GM12864 (cell line): ENCODE data around the gene ZNF469.

Source experiments
- DNase-seq: peaks from one replicate; pipeline ENCODE4 v3.0.0-alpha.2; 2011; ENCODE audit warnings: low read depth
- H3K4me3 ChIP-seq: 2 replicates; pipeline ENCODE4 v1.5.1; 2011; ENCODE audit warnings: mild to moderate bottlenecking, low read depth, low read length, control low read depth
- TF ChIP-seq, protein P1 (sequence below): IDR thresholded peaks from 2 replicates; pipeline ENCODE4 v1.5.1; 2011; ENCODE audit warnings: low read depth, mild to moderate bottlenecking, moderate library complexity, low read length, control low read depth, inconsistent platforms; ENCODE audit errors: missing control alignments

Gene ZNF469

DNA sequence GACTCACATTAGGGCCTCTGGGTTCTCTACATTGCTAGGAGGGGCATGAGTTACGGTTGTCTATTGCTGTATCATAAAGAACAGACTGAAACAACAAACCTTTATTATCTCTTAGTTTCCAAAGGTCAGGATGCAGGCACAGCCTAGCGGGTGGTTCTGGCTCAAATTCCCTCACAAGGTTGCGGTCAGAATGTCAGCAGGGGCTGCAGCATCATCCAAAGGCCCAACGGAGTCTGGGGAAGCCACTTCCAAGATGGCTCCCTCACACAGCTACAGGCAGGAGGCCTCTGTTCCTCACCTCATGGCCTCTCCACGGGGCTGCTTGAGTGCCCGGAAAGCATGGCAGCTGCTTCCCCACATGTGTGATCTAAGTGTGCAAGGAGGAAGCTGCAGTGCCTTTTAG lies 40.7 kb downstream of the ZNF469 start:
- no peak overlapping the region for H3K4me3 ChIP-seq
- no peak for DNase-seq
- TF ChIP-seq, protein P1, sequence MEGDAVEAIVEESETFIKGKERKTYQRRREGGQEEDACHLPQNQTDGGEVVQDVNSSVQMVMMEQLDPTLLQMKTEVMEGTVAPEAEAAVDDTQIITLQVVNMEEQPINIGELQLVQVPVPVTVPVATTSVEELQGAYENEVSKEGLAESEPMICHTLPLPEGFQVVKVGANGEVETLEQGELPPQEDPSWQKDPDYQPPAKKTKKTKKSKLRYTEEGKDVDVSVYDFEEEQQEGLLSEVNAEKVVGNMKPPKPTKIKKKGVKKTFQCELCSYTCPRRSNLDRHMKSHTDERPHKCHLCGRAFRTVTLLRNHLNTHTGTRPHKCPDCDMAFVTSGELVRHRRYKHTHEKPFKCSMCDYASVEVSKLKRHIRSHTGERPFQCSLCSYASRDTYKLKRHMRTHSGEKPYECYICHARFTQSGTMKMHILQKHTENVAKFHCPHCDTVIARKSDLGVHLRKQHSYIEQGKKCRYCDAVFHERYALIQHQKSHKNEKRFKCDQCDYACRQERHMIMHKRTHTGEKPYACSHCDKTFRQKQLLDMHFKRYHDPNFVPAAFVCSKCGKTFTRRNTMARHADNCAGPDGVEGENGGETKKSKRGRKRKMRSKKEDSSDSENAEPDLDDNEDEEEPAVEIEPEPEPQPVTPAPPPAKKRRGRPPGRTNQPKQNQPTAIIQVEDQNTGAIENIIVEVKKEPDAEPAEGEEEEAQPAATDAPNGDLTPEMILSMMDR = no peak

DNA sequence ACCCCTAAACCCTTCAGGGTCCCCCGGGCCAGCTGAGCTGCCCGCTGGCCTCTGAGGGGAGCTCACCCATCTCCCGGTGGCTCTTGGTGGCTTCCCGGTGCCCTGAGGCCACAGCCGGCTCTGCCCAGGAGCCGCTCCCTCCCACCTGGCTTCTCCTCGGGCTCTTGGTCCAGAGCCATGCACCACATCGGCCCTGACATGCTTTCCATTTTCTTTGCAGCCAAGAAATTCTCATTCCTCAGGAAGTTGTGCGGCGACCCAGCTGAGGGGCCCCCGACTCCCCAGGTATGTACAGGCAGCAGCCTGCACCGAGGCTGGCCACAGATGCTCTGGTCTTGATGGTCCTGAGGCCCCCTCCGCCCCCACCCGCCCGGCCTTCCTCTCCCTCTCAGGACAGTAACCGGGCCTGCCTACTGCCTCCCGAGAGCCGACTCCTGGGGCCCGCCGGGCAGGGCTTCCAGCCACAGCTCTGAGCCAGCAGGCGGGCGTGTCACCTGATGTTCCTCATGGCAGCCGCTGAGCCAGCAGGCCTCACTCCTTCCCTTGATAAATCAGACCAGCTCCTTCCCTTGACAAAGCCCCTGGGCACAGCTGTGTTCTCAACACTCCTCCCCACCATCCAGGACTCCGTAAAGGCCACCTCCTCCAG lies 42.0 kb downstream of the ZNF469 start:
- no peak overlapping the region for H3K4me3 ChIP-seq
- no peak for DNase-seq
- TF ChIP-seq, protein P1 = no peak

DNA sequence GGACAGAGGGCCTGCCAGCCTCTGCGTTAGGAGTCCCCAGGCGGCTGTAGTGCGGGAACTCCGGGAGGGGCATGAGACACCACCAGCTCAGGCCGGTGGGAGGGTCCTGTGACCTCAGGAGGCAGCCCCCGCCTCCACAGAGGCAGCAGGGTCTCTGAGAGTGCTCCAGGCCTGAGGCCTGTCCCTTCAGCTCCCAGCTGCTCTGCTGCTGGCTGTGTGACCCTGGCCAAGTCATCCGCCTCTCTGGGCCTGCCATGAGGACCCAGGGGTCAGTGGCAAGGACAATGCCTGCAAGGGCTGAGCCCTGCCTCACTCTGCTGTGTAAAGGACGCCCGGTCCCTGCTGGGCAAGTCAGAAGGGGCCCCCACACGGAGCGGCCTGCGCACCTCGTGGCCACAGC lies 43.3 kb downstream of the ZNF469 start:
- DNase-seq = no peak
- TF ChIP-seq, protein P1 = no peak
- no peak overlapping the region for H3K4me3 ChIP-seq

DNA sequence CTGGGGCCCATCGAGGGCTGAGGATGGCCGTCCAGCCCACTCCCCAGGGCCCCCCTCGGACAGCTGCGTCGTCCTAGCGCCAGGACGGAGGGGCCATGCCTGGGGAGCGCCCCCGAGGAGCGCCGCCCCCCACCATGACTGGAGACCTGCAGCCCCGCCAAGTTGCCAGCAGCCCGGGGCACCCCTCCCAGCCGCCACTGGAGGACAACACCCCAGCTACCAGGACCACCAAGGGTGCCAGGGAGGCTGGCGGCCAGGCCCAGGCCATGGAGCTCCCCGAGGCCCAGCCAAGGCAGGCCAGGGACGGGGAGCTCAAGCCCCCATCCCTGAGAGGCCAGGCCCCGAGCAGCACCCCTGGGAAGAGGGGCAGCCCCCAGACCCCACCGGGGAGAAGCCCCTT lies 44.6 kb downstream of the ZNF469 start:
- H3K4me3 ChIP-seq = no peak overlapping the region
- TF ChIP-seq, protein P1 = no peak
- no peak for DNase-seq

DNA sequence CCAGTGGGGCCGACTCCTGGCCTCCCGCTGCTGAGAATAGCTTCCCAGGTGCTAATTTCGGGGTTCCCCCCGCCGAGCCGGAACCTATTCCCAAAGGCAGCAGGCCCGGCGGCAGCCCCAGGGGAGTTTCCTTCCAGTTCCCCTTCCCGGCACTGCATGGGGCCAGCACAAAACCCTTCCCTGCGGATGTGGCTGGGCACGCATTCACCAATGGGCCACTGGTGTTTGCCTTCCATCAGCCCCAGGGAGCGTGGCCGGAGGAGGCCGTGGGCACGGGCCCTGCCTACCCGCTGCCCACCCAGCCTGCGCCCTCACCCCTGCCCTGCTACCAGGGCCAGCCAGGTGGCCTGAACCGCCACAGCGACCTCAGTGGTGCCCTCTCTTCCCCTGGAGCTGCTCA lies 45.4 kb downstream of the ZNF469 start:
- H3K4me3 ChIP-seq = no peak overlapping the region
- DNase-seq = no peak
- TF ChIP-seq, protein P1 = no peak

DNA sequence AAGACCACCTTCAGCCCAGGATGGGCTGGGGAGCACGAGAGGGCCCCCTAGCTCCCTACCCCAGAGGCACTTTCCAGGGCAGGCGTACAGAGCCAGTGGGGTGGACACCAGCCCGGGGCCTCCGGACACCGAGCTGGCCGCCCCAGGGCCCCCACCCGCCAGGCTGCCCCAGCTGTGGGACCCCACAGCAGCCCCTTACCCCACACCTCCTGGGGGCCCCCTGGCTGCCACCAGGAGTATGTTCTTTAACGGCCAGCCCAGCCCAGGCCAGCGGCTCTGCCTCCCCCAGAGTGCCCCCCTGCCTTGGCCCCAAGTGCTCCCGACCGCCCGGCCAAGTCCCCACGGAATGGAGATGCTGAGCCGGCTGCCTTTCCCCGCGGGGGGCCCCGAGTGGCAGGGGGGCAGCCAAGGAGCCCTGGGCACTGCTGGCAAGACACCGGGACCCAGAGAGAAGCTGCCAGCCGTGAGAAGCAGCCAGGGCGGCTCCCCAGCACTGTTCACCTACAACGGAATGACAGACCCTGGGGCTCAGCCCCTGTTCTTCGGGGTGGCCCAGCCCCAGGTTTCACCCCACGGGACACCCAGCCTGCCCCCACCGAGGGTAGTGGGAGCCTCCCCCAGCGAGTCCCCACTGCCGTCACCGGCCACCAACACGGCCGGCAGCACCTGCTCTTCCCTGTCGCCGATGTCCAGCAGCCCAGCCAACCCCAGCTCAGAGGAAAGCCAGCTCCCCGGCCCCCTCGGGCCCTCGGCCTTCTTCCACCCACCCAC lies 46.0 kb downstream of the ZNF469 start:
- no peak for DNase-seq
- TF ChIP-seq, protein P1 = no peak
- H3K4me3 ChIP-seq = no peak overlapping the region
